Measurements from ENCODE around the gene NEK11. TPM values are rescaled to one million over a fixed set of nuclear protein-coding genes. Genes with fewer than 3 reads are reported as not detected.

The NEK11 gene
- total and polyA plus RNA-seq, 9 of the 15 experiments (the other 6 are each of a cell fraction or from before 2014, with no cell fraction given) = 0.28 to 1.5 (median 0.87) TPM

- TF ChIP-seq MBD1 (CRISPR knock-in tag; IDR thresholded peaks at IDR 0.05) (no peak), GTF2E2 (tag; IDR thresholded peaks at IDR 0.05) (no peak), ZNF589 (CRISPR knock-in tag; IDR thresholded peaks at IDR 0.05; ENCODE audit: low read depth) (peak; percentile 45; the same call in 1 of the 2 replicates), CHD7 (IDR thresholded peaks at IDR 0.05; ENCODE audit: low read depth, low read length) (no peak), BRF2 (IDR thresholded peaks at IDR 0.05; ENCODE audit: borderline replicate concordance, insufficient read depth, insufficient read length) (no peak), SAFB2 (IDR thresholded peaks at IDR 0.05; ENCODE audit: borderline replicate concordance, low read depth, low read length, severe bottlenecking) (no peak), NELFE (IDR thresholded peaks at IDR 0.05; ENCODE audit: insufficient read depth, insufficient read length) (no peak), MYNN (IDR thresholded peaks at IDR 0.05) (no peak), MYNN (CRISPR knock-in tag; IDR thresholded peaks at IDR 0.05) (no peak), ETS1 (conservative IDR thresholded peaks at IDR 0.05; ENCODE audit: control insufficient read depth, low read depth, low read length) (no peak), TFAM (CRISPR knock-in tag; conservative IDR thresholded peaks at IDR 0.05) (no peak)
These were observed at the start of gene NEK11, which contains the start of gene ASTE1 (continued) for GRCh38 chr3:131026321-131027151.
